Osteocyte (in vitro differentiated cells): ENCODE results near the gene SLCO2A1. TPM values are rescaled to one million over a fixed set of nuclear protein-coding genes. Genes with fewer than 3 reads are reported as not detected.

Source experiments
- DNase-seq: peaks from one replicate; pipeline ENCODE4 v3.0.0; 2021; ENCODE audit warnings: mixed read lengths; ENCODE audit not compliant: unreplicated experiment; ENCODE audit errors: extremely low spot score
- H3K27ac Mint-ChIP-seq: one replicate; pipeline ENCODE4 v1.8.0; 2021; ENCODE audit warnings: mild to moderate bottlenecking, mixed read lengths; ENCODE audit not compliant: unreplicated experiment
- H3K27me3 Mint-ChIP-seq: one replicate; pipeline ENCODE4 v1.8.0; 2021; ENCODE audit warnings: mixed read lengths; ENCODE audit not compliant: unreplicated experiment
- H3K36me3 Mint-ChIP-seq: one replicate; pipeline ENCODE4 v1.8.0; 2021; ENCODE audit warnings: mixed read lengths; ENCODE audit not compliant: unreplicated experiment
- H3K4me1 Mint-ChIP-seq: one replicate; pipeline ENCODE4 v1.8.0; 2021; ENCODE audit warnings: mixed read lengths; ENCODE audit not compliant: unreplicated experiment
- H3K4me3 Mint-ChIP-seq: one replicate; pipeline ENCODE4 v1.8.0; 2021; ENCODE audit warnings: mild to moderate bottlenecking, moderate library complexity, mixed read lengths; ENCODE audit not compliant: unreplicated experiment
- H3K9me3 Mint-ChIP-seq: one replicate; pipeline ENCODE4 v1.8.0; 2021; ENCODE audit warnings: mixed read lengths; ENCODE audit not compliant: unreplicated experiment
- total RNA-seq: library from RNA; stranded (reverse); gene quantifications from 2 replicates; pipeline ENCODE4 v1.2.1, GENCODE V29; 2021
- TF ChIP-seq, protein P1 (sequence below): fragments of 200-600 bp; sonication (generic); IDR thresholded peaks from 2 replicates; pipeline ENCODE4 v1.5.0; 2021; ENCODE audit warnings: antibody characterized with exemption, mild to moderate bottlenecking, moderate library complexity

The SLCO2A1 gene
- total RNA-seq, 1 donor from 2014 or later: 9.8 TPM

DNA sequence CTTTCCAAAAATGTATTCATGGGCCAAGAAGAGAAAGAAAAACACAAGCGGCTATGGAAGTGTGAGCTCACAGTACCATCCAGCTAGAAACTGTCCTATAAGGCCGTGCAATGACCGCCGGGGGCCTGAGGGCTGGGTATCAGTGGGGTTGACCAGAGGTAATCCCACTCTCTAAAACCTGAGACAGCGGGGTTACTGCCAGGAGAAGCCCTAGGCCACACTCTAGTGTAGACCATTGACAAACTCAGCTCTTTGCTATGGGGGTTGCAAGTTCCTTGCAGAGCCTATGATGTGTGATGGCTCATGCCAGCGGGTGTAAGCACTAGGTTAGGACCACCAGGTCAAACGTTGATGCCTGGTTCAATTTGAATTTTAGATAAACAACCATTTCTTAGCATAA lies 25.9 kb upstream of the SLCO2A1 start:
- Mint-ChIP-seq H3K4me3 (no peak overlapping the region), H3K27me3 (no peaks in the 10 kb centered on the region), H3K27ac (no peak overlapping the region), H3K36me3 (no peaks in the 10 kb centered on the region), H3K4me1 (peaks cover 39% of the 10 kb centered on the region), H3K9me3 (no peaks in the 10 kb centered on the region)
- TF ChIP-seq, protein P1, sequence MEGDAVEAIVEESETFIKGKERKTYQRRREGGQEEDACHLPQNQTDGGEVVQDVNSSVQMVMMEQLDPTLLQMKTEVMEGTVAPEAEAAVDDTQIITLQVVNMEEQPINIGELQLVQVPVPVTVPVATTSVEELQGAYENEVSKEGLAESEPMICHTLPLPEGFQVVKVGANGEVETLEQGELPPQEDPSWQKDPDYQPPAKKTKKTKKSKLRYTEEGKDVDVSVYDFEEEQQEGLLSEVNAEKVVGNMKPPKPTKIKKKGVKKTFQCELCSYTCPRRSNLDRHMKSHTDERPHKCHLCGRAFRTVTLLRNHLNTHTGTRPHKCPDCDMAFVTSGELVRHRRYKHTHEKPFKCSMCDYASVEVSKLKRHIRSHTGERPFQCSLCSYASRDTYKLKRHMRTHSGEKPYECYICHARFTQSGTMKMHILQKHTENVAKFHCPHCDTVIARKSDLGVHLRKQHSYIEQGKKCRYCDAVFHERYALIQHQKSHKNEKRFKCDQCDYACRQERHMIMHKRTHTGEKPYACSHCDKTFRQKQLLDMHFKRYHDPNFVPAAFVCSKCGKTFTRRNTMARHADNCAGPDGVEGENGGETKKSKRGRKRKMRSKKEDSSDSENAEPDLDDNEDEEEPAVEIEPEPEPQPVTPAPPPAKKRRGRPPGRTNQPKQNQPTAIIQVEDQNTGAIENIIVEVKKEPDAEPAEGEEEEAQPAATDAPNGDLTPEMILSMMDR: no peak
- no peak for DNase-seq

GRCh38 chr3:134054881-134055280 lies 25.2 kb upstream of the SLCO2A1 start:
- Mint-ChIP-seq H3K4me1 (peaks cover 31% of the 10 kb centered on the region), H3K27ac (no peak overlapping the region), H3K36me3 (no peaks in the 10 kb centered on the region), H3K9me3 (no peaks in the 10 kb centered on the region), H3K27me3 (no peaks in the 10 kb centered on the region), H3K4me3 (no peak overlapping the region)
- no peak for DNase-seq
- TF ChIP-seq, protein P1: no peak

DNA sequence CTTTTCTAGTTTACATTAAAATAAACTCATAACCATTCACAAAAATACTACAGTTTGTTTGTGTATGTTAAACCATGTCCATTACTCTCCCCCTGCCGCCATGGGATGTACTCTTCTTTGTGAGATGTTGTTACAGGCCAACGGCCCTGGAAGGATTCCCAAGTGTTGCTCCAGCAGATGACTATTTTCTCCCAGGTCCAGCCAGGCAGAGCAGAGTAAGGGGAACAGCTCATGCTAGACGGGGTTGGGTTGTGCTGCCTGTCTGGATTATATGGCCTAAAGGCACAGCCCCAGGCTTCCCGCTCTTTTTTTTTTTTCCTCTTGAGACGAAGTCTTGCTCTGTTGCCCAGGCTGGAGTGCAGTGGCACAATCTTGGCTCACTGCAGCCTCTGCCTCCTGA lies 24.5 kb upstream of the SLCO2A1 start:
- Mint-ChIP-seq H3K27ac (no peak overlapping the region), H3K36me3 (no peaks in the 10 kb centered on the region), H3K4me1 (peaks cover 25% of the 10 kb centered on the region), H3K27me3 (no peaks in the 10 kb centered on the region), H3K9me3 (no peaks in the 10 kb centered on the region), H3K4me3 (no peak overlapping the region)
- DNase-seq: no peak
- TF ChIP-seq, protein P1: no peak

DNA sequence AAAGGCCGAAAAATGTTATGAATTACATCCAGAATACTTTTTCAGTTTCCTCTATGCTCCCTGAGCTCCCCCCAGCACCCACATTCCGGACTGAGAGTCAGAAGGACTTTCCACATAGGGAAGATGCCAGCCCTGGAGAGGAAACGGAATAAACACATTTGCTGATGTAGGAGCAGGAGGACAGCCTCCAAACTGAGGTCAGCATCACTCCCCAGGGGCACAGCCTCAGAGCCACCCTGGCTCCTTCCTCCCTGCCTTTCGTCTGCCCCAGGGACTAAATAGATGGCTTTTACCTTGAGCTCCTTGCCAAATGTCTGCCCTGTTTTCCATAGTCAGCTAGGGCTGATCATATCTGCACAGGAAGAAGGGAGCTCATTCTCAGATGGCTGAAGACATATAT lies 22.6 kb upstream of the SLCO2A1 start:
- TF ChIP-seq, protein P1: no peak
- no peaks in the 10 kb centered on the region for H3K27me3 Mint-ChIP-seq
- peaks cover 12% of the 10 kb centered on the region for H3K4me1 Mint-ChIP-seq
- DNase-seq: no peak
- no peak overlapping the region for H3K27ac Mint-ChIP-seq
- H3K9me3 Mint-ChIP-seq: no peaks in the 10 kb centered on the region
- H3K36me3 Mint-ChIP-seq: no peaks in the 10 kb centered on the region
- no peak overlapping the region for H3K4me3 Mint-ChIP-seq

DNA sequence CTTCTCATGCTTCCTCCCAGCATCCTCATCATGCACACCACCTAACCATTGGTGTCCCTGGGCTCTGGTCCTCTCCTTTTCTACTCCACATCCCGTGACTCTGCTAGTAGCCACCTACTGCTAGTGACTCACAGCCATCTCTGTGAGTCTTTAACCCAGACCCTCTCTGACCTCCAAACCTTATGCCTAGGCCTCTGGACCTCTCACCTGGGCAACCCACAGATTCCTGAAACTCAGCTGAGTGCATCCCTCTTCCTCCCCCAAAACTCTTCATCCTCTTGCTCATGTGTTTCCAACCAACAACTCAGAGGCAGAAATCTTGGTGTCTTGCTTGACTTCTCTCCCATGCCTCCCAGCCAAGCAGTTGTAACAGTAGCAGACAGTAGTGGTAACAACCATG lies 20.0 kb upstream of the SLCO2A1 start:
- Mint-ChIP-seq H3K9me3 (no peaks in the 10 kb centered on the region), H3K27me3 (no peaks in the 10 kb centered on the region)
- TF ChIP-seq, protein P1: no peak

More for the DNA sequence above, 20.0 kb upstream of the SLCO2A1 start:
- H3K4me3 Mint-ChIP-seq: no peak overlapping the region
- no peak overlapping the region for H3K27ac Mint-ChIP-seq
- peaks cover 8% of the 10 kb centered on the region for H3K36me3 Mint-ChIP-seq
- no peaks in the 10 kb centered on the region for H3K4me1 Mint-ChIP-seq
- no peak for DNase-seq
